ENCODE data around the gene MAIP1.

Gene MAIP1

DNA sequence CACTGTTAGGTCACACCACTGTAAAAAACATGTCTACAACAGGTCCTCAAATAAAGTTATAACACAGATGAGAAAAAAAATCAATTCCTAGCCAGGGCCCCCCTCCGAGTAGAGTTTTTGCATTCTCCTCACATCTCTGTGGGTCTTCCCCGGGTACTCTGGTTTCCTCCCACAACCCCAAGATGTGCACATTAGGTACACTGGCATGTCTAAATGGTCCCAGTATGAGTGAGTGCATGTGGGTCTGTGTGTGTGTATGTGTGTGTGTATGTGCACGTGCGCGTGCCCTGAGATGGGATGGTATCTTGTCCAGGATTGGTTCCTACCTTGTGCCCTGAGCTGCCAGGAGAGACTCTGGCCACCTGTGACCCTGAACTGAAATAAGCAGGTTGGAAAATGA is 5.0 kb upstream of the MAIP1 start:
- DNase-seq, result no peak

DNA sequence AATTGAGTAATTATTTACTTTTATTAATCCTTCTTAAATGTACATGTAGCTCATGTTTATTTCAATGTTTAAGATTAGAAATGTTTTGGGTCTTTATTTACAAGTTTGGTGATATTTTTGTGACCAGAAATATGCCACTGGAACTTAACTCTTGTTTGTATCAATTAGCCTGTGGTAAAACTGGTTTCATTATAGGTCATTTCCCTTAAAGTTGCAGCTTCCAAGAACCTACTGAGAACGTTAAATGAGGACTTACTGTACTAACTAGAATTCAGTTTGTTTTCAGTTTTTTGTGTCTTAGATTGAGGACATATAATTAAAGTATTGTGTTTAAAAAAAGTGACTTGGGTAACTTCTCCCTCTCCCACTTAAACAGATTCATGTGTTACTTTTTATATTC is 4.4 kb upstream of the MAIP1 start:
- DNase-seq, result no peak

- no peak for DNase-seq
Measured at GRCh38 chr2:199955007-199955338, 409 bp upstream of the MAIP1 start.

DNA sequence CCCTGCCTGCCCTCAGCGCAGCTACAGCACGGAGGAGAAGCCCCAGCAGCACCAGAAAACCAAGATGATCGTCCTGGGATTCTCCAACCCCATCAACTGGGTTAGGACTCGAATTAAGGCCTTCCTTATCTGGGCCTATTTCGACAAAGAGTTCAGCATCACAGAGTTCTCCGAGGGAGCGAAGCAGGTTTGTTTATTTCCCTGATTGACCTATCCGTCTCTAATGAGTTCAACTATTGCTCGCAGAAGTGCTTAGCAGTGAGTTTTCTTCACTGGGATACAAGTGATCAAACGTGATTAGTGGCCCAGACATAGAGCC is 639 bp downstream of the MAIP1 start:
- no peak for DNase-seq

DNA sequence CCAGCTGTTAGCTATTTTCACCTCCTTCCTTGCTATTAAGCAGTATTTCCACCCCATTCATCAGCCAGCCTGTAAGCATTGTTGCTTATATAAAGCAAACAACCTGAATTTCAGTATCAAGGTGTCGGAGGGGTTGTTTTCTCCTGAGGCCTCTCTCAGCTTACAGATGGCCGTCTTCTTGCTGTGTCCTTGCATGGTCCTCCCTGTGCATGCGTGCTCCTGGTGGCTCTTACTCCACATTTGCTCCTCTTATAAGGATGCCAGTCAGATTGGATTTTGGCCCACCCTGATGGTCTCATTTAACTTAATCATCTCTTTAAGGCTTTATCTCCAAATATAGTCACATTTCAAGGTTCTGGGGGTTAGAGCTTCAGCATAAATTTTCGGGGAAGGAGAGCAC is 2.6 kb downstream of the MAIP1 start:
- no peak for DNase-seq

DNA sequence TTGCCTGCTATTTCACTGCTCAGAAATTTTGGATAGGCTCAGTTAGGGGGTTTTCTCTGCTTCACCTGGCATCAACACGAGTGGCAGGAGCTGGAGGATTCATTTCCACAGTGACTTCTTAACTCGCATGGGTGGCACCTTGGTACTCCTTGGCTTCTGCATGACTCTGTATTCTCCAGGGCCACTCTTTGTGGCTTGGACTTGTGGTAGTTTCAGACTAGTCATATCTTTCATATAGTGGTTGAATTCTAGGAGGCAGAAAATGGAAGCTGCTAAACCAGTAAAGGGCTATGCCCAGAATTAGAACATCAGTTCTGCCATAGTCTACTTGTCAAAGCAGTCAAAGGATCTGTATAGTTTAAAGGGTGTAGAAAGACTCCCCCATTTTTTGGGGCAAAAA is 6.8 kb downstream of the MAIP1 start:
- DNase-seq, result no peak

DNA sequence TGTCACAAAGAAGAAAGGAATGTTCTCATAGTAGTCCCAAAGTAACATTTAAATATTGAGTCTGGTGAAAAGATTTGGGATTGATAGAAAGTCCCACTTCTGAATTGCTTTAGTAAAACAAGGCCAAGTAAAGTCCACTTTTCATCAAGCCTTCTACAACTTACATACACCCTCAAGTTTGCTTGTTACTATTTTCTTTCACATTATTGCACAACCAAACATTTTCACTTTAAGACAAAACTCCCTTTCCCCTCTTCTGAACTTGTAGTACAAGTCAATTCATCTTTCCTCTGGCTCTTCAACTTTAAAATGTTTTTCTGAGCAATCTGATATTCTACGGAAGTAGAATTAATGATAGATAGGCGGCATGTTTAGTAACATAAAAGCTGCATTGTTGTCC is 11.0 kb downstream of the MAIP1 start:
- no peak for DNase-seq

GRCh38 chr2:199966976-199967375 is 11.6 kb downstream of the MAIP1 start:
- no peak for DNase-seq

- DNase-seq, result no peak
Measured at GRCh38 chr2:199968126-199968525, 12.7 kb downstream of the MAIP1 start.

- no peak for DNase-seq
Measured at GRCh38 chr2:199972088-199972626, 16.8 kb downstream of the MAIP1 start.

- no peak for DNase-seq
Measured at GRCh38 chr2:199973703-199974102, 18.3 kb downstream of the MAIP1 start.

DNA sequence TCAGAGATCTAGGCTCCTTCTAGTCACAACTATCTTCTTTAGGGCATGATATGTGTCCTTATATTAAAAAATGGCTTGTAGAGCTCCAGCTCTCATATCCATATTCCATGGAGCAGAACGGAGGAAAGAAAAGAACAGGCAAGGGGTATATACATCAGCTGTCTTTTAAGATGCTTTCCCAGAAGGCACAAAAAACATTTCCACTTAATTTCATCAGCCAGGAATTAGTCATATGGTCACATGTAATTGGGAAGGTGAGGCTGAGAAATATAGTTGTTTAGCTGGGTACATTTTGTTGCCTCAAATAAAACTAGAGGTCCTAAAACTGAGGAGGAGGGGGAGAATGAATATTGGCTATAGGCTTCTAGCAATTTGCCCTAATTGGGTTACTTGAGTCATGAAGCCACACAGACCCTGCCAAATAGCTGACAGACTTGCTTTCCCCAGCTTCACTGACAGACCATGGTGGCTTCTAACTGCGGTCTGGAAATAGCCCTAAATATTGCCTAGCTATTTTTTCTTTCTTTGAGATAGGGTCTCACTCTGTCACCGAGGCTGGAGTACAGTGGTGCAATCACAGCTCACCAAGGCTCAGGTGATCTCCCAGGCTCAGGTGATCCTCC is 20.0 kb downstream of the MAIP1 start:
- DNase-seq, result no peak

GRCh38 chr2:199977984-199978415 is 22.6 kb downstream of the MAIP1 start:
- DNase-seq, result no peak

- DNase-seq, result no peak
Measured at GRCh38 chr2:199979398-199979797, 24.0 kb downstream of the MAIP1 start.

DNA sequence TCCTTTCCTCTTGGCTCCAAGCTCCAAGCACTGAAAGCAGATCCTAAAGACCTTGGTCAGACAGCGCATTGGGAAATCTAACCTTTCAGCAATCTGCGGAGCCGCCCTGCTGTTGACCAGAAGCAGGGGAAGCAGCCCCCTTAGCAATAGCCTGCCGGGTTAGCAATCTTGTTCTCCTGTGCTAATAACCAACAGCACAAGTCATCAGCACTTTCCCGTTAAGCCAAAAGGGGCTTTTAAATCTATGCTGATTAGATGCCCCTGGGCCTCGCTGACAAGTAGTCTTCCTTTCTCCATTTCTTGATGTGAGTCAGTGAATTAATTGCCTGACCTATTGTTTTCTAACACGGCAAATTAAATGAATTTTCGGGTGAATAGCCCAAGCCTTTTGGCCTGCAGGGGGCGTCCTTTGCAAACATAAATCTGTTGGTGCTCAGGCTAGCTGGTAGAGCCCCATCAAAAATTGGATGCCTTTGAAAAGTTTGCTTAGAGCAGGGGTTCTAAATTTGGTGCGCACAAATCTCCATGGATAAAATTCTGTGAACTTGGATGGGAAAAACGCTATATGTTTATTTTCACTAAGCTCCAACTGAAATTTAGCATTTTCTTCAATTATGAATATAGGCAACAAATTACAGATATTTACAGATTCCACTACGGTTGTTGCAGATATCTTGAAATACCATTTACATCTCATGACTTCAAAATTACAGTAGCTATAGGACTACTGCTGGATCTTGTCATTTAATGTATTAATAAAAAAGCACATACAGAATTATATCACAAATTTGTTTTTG is 24.6 kb downstream of the MAIP1 start:
- peak; percentile 77 for DNase-seq

- DNase-seq, result no peak
Measured at GRCh38 chr2:199982126-199982843, 26.9 kb downstream of the MAIP1 start.

- DNase-seq, result no peak
Measured at GRCh38 chr2:199983534-199983933, 28.2 kb downstream of the MAIP1 start.

DNA sequence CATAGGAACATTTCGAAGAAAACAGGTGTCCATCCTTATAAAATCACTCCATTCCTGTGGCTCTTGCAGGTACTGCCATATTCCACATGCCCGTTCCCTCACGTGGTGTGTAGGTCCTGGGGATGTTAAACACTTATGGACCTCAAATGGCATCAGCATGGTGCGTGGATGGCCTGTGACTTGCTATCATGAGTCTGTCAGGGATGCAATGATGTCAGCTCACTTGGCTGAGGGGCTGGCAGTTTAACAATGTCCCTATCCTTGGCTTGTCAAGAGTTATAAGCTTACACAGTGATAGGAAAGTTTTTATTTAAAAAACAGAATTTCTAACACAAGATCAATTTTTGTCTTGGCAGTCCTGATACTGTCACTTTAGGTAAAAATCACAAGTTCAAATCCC is 28.8 kb downstream of the MAIP1 start:
- DNase-seq, result no peak

- no peak for DNase-seq
Measured at GRCh38 chr2:199984755-199985154, 29.4 kb downstream of the MAIP1 start.

DNA sequence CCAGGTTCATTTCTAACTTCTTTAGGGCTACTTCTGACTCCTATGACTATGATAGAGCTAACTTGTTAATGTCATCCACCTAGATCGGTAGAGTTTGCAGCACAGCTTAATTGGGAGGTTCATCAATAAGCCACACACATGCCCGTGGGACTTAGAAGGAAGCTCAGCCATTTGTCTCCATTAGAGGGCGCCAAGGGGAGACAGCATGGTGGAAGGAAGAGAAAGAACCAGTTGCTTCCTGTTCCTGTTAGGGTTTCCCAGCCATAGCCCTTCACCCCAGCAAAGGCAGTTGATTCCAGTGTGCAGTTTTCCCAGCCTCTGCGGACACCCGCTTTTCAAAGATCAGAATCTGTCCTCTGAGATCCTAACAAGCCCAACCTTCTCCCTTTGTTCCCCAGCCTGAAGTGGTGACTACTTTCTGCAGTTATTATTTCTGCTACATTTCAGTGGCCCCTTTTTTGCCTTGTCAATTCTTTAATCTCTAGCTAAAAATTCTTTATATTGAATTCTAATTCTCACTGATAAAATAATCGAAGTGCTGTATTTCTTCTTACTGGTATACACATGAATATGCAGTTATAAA is 30.3 kb downstream of the MAIP1 start:
- DNase-seq, result peak; percentile 54

DNA sequence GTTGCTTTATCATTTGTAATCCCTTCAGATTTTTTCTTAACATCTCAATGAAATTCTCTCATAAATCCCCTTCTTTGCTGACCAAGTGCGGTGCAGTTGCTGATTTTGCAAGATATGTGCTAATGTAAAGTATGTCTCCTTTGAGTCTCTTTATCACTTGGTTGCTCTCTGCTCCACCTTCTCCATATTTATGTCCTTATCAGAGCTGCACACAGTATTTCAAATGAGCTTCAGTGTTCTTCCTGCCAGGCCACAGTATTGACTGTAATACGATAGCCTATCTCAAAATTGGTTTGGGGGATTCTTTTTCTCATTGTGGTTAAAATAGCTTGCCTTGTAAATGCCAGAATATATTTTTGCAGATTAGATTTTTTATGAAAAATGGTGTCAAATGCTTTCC is 32.2 kb downstream of the MAIP1 start:
- no peak for DNase-seq

DNA sequence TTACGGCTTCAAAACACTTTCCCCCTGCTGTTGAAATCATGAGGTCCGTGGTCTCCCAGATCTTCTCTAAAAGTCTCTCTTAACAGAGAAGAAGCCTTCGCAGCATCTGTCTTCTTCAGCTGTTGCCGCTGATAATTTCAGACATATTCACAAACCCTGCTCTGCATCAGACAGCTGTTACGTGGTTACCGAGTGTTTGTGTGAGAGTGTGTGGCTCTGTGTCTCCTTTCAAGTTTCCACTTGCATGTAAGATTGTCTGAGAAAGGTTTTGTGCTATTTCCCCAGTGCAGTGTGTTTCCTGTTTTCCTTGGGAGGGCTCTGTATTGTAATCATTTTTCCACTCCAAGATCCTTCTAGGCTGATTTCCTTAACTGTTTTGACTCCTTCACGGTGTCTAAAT is 32.8 kb downstream of the MAIP1 start:
- DNase-seq, result no peak

- DNase-seq, result no peak
Measured at GRCh38 chr2:199989822-199990221, 34.4 kb downstream of the MAIP1 start.

GRCh38 chr2:199991691-199992090 is 36.3 kb downstream of the MAIP1 start:
- no peak for DNase-seq

Measured in CD4-positive, alpha-beta T cell treated with Interleukin-12 subunit alpha and Interleukin-12 subunit beta, for 1 hour (primary cell).